GM21723 (cell line): Measurements from ENCODE around the gene KIF20B.
A peak's percentile ranks its signal among the peaks of the same experiment; 100 is the strongest.

ENCODE experiments used
- ATAC-seq: cut with Tn5 transposase; IDR thresholded peaks from one replicate; pipeline ENCODE4 v1.9.1; 2021; ENCODE audit warnings: mild to moderate bottlenecking, moderate library complexity; ENCODE audit not compliant: unreplicated experiment

KIF20B gene

GRCh38 chr10:89683883-89684282, 17.5 kb upstream of the KIF20B start:
- no peak for ATAC-seq

GRCh38 chr10:89684604-89685003, 16.8 kb upstream of the KIF20B start:
- no peak for ATAC-seq

GRCh38 chr10:89685936-89686335, 15.5 kb upstream of the KIF20B start:
- no peak for ATAC-seq

GRCh38 chr10:89690027-89690426, 11.4 kb upstream of the KIF20B start:
- ATAC-seq = no peak

GRCh38 chr10:89692416-89692815, 9.0 kb upstream of the KIF20B start:
- ATAC-seq = no peak

GRCh38 chr10:89693176-89693575, 8.2 kb upstream of the KIF20B start:
- no peak for ATAC-seq

- ATAC-seq = no peak
Measured at GRCh38 chr10:89695307-89695706, 6.1 kb upstream of the KIF20B start.

GRCh38 chr10:89697946-89698345, 3.4 kb upstream of the KIF20B start:
- ATAC-seq = no peak

GRCh38 chr10:89699581-89700064, 1.8 kb upstream of the KIF20B start:
- no peak for ATAC-seq

GRCh38 chr10:89700923-89701241, 508 bp upstream of the KIF20B start:
- ATAC-seq = no peak

- ATAC-seq = no peak
Measured at GRCh38 chr10:89702121-89702480, 711 bp downstream of the KIF20B start.

GRCh38 chr10:89705466-89705865, 4.1 kb downstream of the KIF20B start:
- no peak for ATAC-seq

GRCh38 chr10:89706011-89706410, 4.6 kb downstream of the KIF20B start:
- ATAC-seq = no peak

- no peak for ATAC-seq
Measured at GRCh38 chr10:89707372-89707771, 6.0 kb downstream of the KIF20B start.

GRCh38 chr10:89710753-89711152, 9.4 kb downstream of the KIF20B start:
- ATAC-seq = no peak

- ATAC-seq = no peak
Measured at GRCh38 chr10:89734616-89735015, 33.2 kb downstream of the KIF20B start.

- peak; percentile 92 for ATAC-seq
Measured at GRCh38 chr10:89738551-89739209, 37.3 kb downstream of the KIF20B start.

- no peak for ATAC-seq
Measured at GRCh38 chr10:89741126-89741762, 39.9 kb downstream of the KIF20B start.

GRCh38 chr10:89744026-89744425, 42.6 kb downstream of the KIF20B start:
- no peak for ATAC-seq

GRCh38 chr10:89745903-89746302, 44.5 kb downstream of the KIF20B start:
- ATAC-seq = no peak

- ATAC-seq = no peak
Measured at GRCh38 chr10:89750441-89750840, 49.1 kb downstream of the KIF20B start.

GRCh38 chr10:89755374-89755773, 54.0 kb downstream of the KIF20B start:
- ATAC-seq = no peak

- no peak for ATAC-seq
Measured at GRCh38 chr10:89759531-89759930, 58.1 kb downstream of the KIF20B start.
